SK-N-SH treated with all-trans-retinoic acid at 6 μM for 48 hours (cell line): ENCODE measurements around the gene PPP3CA.

ENCODE experiments used
- ARNTL ChIP-seq: fragments of 450-650 bp; formaldehyde crosslinking; IDR thresholded peaks from 2 replicates; pipeline ENCODE4 v1.5.0; 2020; ENCODE audit warnings: low read depth, mild to moderate bottlenecking, moderate library complexity, borderline replicate concordance
- BACH2 ChIP-seq: fragments of 250-450 bp; sonication (Bioruptor Pico); IDR thresholded peaks from 2 replicates; pipeline ENCODE4 v1.9.0; 2021; ENCODE audit warnings: mild to moderate bottlenecking, borderline replicate concordance
- ISL1 ChIP-seq: fragments of 250-450 bp; sonication (Bioruptor Pico); IDR thresholded peaks from 2 replicates; pipeline ENCODE4 v2.1.2; 2022; ENCODE audit warnings: mild to moderate bottlenecking, moderate library complexity
- POU6F1 ChIP-seq: fragments of 250-450 bp; sonication (Bioruptor Pico); IDR thresholded peaks from 2 replicates; pipeline ENCODE4 v1.8.0; 2021; ENCODE audit warnings: low read depth, mild to moderate bottlenecking, moderate library complexity, borderline replicate concordance
- PPARA ChIP-seq: fragments of 250-450 bp; sonication (Bioruptor Pico); IDR thresholded peaks from 2 replicates; pipeline ENCODE4 v1.5.0; 2020; ENCODE audit warnings: mild to moderate bottlenecking, borderline replicate concordance
- TCF4 ChIP-seq: fragments of 250-450 bp; sonication (Bioruptor Pico); IDR thresholded peaks from 2 replicates; pipeline ENCODE4 v1.8.0; 2021; ENCODE audit warnings: mild to moderate bottlenecking, moderate library complexity, borderline replicate concordance
- TOX ChIP-seq: fragments of 250-450 bp; sonication (Bioruptor Pico); IDR thresholded peaks from 2 replicates; pipeline ENCODE4 v1.8.0; 2021; ENCODE audit warnings: mild to moderate bottlenecking, moderate library complexity, borderline replicate concordance
- ZNF70 ChIP-seq: fragments of 450-650 bp; formaldehyde crosslinking; IDR thresholded peaks from 2 replicates; pipeline ENCODE4 v1.5.0; 2020; ENCODE audit warnings: mild to moderate bottlenecking, moderate library complexity

- no peak for TF ChIP-seq TOX (CRISPR knock-in tag)
- no peak for TF ChIP-seq ZNF70 (CRISPR knock-in tag)
- no peak for TF ChIP-seq PPARA (CRISPR knock-in tag)
- no peak for TF ChIP-seq ARNTL (CRISPR knock-in tag)
- TF ChIP-seq TCF4 (CRISPR knock-in tag) = no peak
- no peak for TF ChIP-seq POU6F1 (CRISPR knock-in tag)
- TF ChIP-seq ISL1 = no peak
- TF ChIP-seq BACH2 (CRISPR knock-in tag) = no peak
Measured at GRCh38 chr4:101135371-101136010, 211.8 kb downstream of the PPP3CA start.
